ENCODE results near the gene RBFOX2. TPM values are rescaled to one million over a fixed set of nuclear protein-coding genes. Genes with fewer than 3 reads are reported as not detected.
"Not testable (repeated sequence)": the region's sequence is repeated elsewhere in the genome, so short reads cannot be mapped to it uniquely, and the experiment has no call there.

RBFOX2 gene
- total RNA-seq, 1 experiment from 2014 or later, result 91.1 TPM

DNA sequence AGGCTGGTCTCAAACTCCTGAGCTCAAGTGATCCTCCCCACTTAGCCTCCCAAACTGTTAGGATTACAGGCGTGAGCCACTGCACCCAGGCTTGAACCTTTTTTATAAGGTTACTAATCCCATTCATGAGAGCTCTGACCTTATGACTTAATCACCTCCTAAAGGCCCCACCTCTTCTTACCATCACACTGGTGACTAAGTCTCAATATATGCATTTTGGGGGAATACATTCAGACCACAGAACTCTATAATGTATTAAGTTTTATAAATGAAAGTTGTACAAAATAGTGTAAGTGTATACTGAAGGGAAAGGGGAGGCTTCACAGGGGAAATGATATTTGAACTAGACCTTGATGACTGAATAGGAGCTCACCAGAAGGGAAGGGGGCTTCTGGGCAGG lies 28.4 kb upstream of the RBFOX2 start:
- Mint-ChIP-seq H3K27ac (ENCODE audit: unreplicated experiment) (peak overlapping the region; percentile 51), H3K36me3 (ENCODE audit: insufficient read depth, unreplicated experiment) (peaks cover 13% of the 10 kb centered on the region), H3K4me1 (ENCODE audit: low read depth, unreplicated experiment) (peaks cover 10% of the 10 kb centered on the region), H3K9me3 (ENCODE audit: unreplicated experiment) (peaks cover 20% of the 10 kb centered on the region), H3K4me3 (ENCODE audit: unreplicated experiment) (no peak overlapping the region), H3K27me3 (ENCODE audit: insufficient read depth, unreplicated experiment) (no peaks in the 10 kb centered on the region)
- peaks cover 21% of the 10 kb centered on the region for H3K4me1 ChIP-seq
- CTCF ChIA-PET, result interaction anchor here (2.7 kb wide), 1 partner anchor 9 kb away, joined by 11 read pairs; no protein-coding TSS in a partner anchor
- intact Hi-C loops (cut with micrococcal nuclease; ENCODE audit: unreplicated experiment), result no loop called here
- no peaks in the 10 kb centered on the region for H3K36me3 ChIP-seq (ENCODE audit: control insufficient read depth, insufficient read depth, low read length)
- BruUV-seq (replicated peaks), result no TSS peak
- POLR2A ChIA-PET, result no interaction called here
- H3K27me3 ChIP-seq (replicated peaks; ENCODE audit: control insufficient read depth, insufficient read depth, low read length), result no peaks in the 10 kb centered on the region
- H3K4me3 ChIP-seq (ENCODE audit: low read depth, low read length), result no peak overlapping the region
- TF ChIP-seq, protein P1, sequence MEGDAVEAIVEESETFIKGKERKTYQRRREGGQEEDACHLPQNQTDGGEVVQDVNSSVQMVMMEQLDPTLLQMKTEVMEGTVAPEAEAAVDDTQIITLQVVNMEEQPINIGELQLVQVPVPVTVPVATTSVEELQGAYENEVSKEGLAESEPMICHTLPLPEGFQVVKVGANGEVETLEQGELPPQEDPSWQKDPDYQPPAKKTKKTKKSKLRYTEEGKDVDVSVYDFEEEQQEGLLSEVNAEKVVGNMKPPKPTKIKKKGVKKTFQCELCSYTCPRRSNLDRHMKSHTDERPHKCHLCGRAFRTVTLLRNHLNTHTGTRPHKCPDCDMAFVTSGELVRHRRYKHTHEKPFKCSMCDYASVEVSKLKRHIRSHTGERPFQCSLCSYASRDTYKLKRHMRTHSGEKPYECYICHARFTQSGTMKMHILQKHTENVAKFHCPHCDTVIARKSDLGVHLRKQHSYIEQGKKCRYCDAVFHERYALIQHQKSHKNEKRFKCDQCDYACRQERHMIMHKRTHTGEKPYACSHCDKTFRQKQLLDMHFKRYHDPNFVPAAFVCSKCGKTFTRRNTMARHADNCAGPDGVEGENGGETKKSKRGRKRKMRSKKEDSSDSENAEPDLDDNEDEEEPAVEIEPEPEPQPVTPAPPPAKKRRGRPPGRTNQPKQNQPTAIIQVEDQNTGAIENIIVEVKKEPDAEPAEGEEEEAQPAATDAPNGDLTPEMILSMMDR (IDR thresholded peaks at IDR 0.05; ENCODE audit: insufficient read depth in 1 of 2, low read depth in 1 of 2, low read length in 1 of 2, severe bottlenecking in 1 of 2, unreplicated experiment in 1 of 2), result no peak
- no peak for DNase-seq
- H3K9me3 ChIP-seq, result no peaks in the 10 kb centered on the region

GRCh38 chr22:36055376-36056295 lies 27.0 kb upstream of the RBFOX2 start:
- CTCF ChIA-PET, result interaction anchor here (2.7 kb wide), 1 partner anchor 10 kb away, joined by 11 read pairs; no protein-coding TSS in a partner anchor
- DNase-seq, result no peak
- Mint-ChIP-seq H3K4me3 (ENCODE audit: unreplicated experiment) (no peak overlapping the region), H3K27ac (ENCODE audit: unreplicated experiment) (no peak overlapping the region), H3K27me3 (ENCODE audit: insufficient read depth, unreplicated experiment) (no peaks in the 10 kb centered on the region), H3K4me1 (ENCODE audit: low read depth, unreplicated experiment) (peaks cover 10% of the 10 kb centered on the region), H3K9me3 (ENCODE audit: unreplicated experiment) (peaks cover 20% of the 10 kb centered on the region), H3K36me3 (ENCODE audit: insufficient read depth, unreplicated experiment) (peaks cover 13% of the 10 kb centered on the region)
- Histone ChIP-seq H3K4me3 (ENCODE audit: low read depth, low read length) (no peak overlapping the region), H3K36me3 (ENCODE audit: control insufficient read depth, insufficient read depth, low read length) (no peaks in the 10 kb centered on the region), H3K9me3 (no peaks in the 10 kb centered on the region), H3K4me1 (peaks cover 21% of the 10 kb centered on the region), H3K27me3 (replicated peaks; ENCODE audit: control insufficient read depth, insufficient read depth, low read length) (no peaks in the 10 kb centered on the region)
- no TSS peak for BruUV-seq (replicated peaks)
- TF ChIP-seq, protein P1 (IDR thresholded peaks at IDR 0.05; ENCODE audit: insufficient read depth in 1 of 2, low read depth in 1 of 2, low read length in 1 of 2, severe bottlenecking in 1 of 2, unreplicated experiment in 1 of 2), result no peak
- POLR2A ChIA-PET, result interaction anchor here (0.6 kb wide), 1 partner anchor 16 kb away, joined by 3 read pairs; no protein-coding TSS in a partner anchor
- intact Hi-C loops (cut with micrococcal nuclease; ENCODE audit: unreplicated experiment), result no loop called here

- peaks cover 20% of the 10 kb centered on the region for H3K9me3 Mint-ChIP-seq (ENCODE audit: unreplicated experiment)
- H3K9me3 ChIP-seq; H3K27me3 ChIP-seq (replicated peaks; ENCODE audit: control insufficient read depth, insufficient read depth, low read length); BruUV-seq (replicated peaks); POLR2A ChIA-PET; H3K4me3 Mint-ChIP-seq (ENCODE audit: unreplicated experiment); DNase-seq; H3K27me3 Mint-ChIP-seq (ENCODE audit: insufficient read depth, unreplicated experiment); H3K27ac Mint-ChIP-seq (ENCODE audit: unreplicated experiment); H3K4me3 ChIP-seq (ENCODE audit: low read depth, low read length); H3K36me3 ChIP-seq (ENCODE audit: control insufficient read depth, insufficient read depth, low read length); intact Hi-C loops (cut with micrococcal nuclease; ENCODE audit: unreplicated experiment): not testable (repeated sequence)
- H3K36me3 Mint-ChIP-seq (ENCODE audit: insufficient read depth, unreplicated experiment), result peaks cover 13% of the 10 kb centered on the region
- H3K4me1 ChIP-seq, result peaks cover 18% of the 10 kb centered on the region
- H3K4me1 Mint-ChIP-seq (ENCODE audit: low read depth, unreplicated experiment), result peaks cover 10% of the 10 kb centered on the region
- CTCF ChIA-PET, result interaction anchor here (2.7 kb wide), 1 partner anchor 12 kb away, joined by 11 read pairs; no protein-coding TSS in a partner anchor
Observed at GRCh38 chr22:36054446-36054845, 25.8 kb upstream of the RBFOX2 start.

Data from Caco-2 (cell line).